GM19397 (cell line): ENCODE data around the gene MACC1.

ENCODE experiments used
- ATAC-seq: cut with Tn5 transposase; IDR thresholded peaks from one replicate; pipeline ENCODE4 v1.9.1; 2021; ENCODE audit warnings: mild to moderate bottlenecking, moderate library complexity; ENCODE audit not compliant: unreplicated experiment

Gene MACC1

DNA sequence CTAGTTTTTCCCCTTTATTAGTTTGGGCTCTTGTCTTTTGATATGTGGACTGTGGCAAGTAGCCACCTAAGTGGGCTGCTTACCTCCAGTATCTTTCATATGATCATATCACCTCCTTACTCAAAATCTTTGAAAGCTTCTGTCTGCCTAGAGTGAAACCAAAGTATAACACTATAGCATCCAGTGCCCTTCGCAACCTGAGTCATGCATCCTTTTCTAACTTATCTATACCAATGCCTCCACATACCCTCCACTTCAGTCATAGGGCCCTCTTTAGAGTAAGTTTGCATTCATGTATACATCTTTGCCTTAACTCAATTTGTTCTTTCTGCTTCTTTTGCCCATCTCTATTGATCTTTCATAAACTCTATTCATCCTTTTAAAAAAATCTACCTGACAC, 15.7 kb upstream of the MACC1 start:
- no peak for ATAC-seq

DNA sequence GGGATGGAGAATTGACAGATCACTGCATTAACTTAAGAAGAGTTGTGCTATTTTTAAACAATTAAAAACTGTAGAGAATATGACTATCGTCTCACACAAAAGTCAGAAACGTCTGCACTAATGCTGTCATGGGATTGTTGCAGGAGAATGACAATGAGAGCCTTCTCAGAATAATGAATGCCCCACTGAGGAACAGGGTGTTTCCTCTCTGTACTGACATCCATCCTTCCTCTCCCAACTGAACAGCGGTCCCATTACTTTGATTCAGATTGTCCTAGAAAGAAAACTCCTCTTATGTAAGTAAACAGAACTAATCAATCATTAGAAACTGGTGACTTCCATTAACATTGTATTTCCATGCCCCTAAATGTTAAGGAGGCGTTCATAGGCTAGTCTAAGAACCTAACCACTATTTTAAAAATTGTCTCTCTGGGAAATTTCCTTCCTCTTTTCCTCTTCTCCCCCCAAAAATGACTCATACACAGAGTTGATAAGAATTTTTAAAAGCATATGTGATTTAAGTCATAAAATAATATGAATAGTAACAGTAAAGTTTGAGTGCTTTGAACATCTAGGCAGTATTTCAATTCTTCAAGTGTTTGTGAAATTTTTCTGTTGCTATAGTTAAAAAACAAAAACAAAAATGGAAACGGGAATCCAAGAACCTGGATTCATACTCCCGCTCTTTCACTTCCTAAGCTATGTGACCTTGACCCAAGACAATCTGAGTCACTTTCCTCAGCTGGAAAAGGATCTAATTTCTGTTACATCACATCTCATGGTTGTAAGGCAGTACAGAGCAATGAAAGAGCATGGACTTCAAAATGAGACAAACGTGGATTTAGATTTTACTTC, 12.7 kb upstream of the MACC1 start:
- ATAC-seq = no peak

DNA sequence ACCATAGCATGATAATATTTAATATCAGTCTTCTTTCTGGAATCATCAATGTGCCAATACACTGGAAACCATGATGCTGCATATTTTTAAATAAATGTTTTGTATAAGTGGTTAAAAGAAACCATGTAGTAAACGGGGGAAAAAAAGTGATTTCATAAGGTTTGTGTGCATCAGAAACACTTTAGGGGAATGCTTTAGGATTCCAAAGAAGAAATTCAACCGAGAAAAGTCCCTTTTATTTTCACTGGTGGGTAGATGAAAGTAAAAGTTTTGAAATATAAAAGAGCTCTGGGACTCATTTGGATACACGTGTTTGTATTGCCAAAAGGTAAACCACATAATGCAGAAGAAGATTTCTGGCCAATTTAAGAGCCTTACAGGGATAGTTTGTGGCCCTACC, 11.9 kb upstream of the MACC1 start:
- ATAC-seq = no peak

DNA sequence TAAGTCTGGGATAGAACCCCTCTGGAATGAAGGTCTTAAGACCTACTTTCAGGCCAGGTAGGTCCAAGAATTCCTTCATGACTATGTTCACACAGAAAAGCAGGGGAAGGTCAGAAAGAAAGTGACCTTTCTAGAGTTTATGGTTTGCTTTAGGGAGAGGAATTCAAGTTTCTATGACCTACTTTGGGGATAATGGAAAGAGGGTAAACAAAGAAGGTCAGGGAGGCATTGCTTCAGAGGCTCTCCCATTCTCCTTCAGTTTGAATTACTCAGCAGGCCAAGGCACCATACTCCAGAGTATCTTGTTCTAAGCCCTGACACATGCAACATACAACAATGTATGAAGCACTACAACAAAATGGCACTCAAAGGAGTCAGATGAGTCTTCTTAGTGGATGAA, 11.5 kb upstream of the MACC1 start:
- no peak for ATAC-seq

DNA sequence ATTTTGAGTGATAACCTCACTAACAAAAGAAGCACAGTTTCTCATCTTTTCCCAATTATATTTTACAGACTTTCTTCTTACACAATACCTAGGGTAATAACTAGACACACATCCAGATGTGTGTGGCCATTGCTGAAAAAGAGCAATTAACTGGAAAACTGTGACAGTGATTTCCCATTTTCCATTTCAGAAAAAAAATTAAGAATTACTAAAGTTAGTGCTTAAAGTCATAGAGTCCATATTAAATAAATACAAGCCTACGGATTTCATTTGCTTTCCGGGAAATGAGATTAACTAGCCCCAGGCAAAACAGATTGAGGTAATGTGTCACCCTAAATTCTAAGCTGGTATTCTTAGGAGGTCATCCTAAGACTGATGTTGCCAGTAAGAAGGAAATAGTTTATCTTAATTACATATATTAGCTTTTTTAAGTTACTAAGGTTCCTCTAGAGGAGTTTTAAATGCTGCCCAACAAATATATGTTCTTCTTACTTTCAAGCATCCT, 10.2 kb upstream of the MACC1 start:
- ATAC-seq = no peak

DNA sequence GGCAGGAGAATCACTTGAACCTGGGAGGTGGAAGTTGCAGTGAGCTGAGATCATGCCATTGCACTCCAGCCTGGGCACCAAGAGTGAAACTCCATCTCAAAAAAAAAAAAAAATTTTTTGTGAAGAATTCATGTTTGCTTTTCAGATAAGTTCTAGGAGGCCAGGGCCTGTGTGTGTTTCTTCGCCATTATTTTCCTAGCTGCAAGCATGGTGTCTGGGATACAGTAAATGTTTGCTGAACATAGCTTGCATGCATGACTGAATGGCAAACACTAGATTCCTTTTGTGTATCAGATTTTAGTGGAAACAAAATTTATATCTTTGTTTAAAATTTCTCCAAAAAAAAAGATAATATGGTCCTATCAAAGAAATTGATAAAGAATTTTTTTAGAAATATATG, 9.7 kb upstream of the MACC1 start:
- no peak for ATAC-seq

DNA sequence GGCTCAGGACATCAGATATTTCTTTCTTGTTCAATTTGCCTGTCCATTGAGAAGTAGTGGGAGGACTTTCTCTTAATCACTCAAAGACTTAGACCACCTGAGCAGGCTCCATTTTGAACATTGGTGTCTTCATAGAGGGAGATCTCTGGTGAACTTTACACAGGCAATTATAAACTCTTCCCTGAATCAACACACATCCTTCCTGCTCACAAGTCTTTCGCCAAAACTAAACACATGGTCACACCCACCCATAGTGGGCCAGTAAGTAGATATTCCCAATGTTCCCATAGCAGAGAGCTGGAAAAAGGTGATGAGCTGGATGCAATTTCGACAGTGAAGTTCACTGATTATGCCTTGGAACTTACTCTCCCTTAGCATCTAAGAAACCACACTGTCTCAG, 8.2 kb upstream of the MACC1 start:
- no peak for ATAC-seq

DNA sequence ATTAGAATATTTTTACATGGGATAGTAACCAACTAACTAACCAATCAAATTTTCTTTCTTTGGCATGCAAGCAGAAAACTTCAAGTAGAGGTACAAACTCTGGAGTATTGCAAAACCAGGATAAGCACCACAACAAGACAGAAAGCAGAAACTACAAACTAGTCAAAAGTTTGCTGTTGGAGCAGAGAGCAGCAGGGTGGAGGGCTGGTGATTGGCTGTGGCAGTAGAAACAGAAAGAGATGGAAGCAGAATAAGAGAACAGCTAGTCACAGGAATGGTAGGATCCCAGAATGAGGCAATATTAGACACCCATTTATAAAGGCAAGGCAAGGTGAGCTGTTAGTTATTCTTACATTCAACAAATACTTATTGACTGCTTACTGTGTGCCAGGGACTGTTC, 6.8 kb upstream of the MACC1 start:
- no peak for ATAC-seq

DNA sequence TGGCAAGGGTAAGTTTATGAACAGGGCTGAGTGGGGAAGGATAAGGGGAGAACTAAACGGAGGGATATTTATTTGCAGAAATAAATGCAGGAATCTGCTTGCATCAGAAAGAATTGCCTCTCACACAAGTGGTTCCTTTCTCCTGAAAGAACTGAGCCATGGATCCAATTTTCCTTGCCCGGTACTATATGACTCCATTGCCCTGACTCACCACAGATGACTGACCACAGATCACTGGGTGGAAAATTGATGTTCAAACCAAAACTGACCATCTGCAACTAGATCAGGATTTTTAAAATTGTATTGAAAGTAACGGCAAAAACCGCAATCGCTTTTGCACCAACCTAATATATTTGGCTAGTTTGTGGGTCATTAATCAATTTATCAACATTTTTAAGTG, 6.2 kb upstream of the MACC1 start:
- ATAC-seq = no peak

DNA sequence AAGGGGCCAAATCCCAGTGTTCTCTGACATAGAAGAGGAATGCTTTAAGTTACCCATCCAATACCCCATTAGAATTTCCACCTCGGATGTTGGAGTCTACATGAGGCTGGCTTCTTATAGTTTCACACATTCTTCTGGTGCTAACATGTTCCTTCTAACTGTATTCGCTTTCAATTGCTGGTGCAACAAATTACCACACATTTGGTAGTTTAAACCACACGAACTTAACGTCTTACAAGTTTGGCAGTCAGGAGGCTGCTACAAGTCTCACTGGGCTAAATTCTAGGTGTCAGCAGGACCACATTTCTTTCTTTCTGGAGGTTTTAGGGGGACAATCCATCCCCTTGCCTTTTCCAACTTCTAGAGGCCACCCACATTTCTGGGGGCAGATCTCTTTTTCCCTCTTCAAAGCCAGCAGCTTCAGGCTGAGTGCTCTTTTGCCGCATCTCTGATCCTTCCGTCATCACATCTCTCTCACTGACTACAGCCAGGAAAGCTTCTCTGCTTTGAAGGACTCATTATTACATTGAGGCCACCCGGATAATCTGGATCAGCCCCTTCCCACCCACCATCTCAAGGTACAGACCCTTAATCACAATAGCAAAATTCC, 5.1 kb upstream of the MACC1 start:
- no peak for ATAC-seq

DNA sequence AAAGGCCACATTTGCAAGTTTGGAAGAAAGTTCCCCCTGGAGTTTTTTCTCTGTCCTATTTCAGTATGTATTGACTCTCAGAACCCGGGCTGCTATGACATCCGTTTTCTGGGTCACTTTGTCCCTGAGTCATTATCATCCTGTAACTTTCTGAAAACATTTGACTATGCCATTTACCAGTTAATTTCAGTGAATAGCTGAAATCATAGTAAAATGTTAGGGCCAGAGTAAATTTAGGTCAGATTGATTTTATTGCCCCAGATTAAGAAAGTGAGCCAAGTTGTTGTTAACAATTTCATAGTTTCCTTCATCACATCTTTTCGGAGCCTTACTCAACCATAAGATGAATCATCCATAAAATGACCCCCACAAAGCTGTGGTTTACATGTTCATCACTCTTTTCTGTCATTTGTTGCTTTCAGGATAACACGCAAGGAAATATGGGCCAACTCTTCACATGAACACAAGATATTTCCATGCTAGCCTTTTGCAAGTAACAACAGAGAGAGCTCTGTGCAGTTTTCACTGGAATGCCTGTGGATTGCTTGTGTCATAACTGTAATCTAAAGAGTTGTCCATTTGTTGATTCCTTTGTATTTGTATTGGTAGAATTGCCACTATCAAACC, 3.9 kb upstream of the MACC1 start:
- no peak for ATAC-seq

DNA sequence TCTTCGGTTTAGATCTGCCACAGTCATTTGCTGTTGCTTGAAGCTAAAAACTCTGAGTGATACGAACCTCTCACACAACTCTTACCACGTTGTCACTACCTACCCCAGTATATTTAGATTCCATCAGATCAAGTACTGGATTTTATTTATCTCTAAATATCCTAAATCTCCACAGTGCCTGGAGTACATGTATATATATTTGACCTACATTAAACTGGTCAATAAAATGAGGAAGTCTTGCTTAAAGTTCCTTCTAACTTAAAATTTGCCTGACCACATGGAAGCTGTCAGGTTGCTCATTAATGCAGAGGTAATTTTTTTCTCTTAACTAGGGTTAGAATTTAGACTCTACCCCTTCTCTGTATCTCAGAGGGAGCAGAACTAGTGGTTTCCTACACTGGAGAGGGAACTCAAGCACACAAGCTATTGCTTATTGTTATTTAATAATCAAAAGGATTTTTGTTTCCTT, 3.1 kb upstream of the MACC1 start:
- peak; percentile 17 for ATAC-seq

DNA sequence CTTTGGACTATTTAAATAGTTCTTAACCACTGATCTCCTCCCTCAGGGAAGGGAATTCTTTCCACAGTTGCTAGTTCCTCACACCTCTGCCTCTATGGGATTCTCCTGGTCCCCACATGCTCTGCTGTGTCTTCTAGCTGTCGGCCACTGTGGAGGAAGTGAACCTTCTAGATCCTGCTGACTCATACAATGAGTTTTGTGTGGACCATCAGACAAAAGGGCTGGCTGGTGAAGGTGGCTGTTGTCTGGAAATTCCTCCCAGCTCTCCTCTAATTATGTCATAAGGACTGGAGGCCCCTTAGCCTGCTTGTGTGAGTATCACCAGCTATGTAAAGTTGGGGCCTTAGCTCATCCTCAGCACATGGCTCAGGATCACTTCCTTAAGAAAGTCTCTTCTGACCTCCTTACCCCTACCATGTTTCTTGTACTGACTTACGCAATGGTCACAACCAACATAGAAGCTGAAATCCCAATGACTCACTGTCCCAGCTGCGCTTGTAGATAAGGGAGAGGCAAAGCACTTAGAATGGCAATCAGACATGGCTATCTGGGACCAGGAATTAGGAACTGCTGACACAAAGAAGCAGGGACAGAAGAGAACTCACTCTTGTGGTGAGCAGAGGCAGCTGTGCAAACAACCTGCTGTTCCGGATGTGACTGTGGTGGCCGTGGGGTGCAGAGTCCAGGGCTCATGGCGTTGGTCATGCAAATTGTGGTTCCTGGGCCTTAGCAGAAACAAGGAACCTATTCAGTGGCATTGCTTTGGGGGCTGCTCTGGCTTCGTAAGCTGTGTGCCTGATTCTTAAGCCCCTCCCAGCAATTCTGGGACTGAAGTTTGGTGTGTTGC, 2.5 kb upstream of the MACC1 start:
- peak; percentile 79 for ATAC-seq

DNA sequence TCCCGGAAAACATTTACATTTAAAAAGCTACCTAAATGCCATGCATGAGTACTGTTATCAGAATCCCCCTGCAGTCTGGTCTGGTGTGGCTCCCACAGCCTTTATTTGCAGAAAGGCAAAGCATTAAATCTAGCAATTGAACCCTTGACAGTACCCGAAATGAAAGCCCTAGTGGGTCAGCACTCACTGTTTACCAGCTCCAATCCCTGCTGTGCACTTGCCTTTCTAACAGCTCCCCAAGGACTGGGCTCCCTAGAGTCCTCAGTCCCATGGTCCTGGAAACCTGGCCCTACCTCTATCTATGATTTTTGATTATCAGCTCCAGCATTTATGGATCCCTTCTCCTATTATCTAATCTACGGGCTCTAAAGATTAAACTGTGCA, 1.9 kb upstream of the MACC1 start:
- no peak for ATAC-seq

DNA sequence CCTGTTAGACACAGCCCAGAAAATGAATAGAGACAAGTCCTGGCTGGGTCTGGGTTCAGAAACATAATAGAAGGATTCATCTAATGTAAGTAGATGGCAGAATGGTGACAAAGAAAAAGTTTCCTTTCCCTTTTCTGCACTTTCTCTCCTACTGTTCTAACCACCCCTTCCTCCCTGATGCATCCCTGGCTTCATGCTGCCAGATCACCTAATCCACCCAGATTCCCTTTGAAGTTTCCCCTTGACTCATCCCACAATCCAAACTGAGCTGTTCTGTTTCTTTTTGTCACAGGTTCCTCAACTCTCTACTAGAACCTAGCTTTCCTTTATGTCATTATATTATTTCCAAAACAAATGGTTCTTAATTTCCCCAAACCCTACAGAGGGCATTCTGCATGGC, 1.1 kb upstream of the MACC1 start:
- no peak for ATAC-seq

DNA sequence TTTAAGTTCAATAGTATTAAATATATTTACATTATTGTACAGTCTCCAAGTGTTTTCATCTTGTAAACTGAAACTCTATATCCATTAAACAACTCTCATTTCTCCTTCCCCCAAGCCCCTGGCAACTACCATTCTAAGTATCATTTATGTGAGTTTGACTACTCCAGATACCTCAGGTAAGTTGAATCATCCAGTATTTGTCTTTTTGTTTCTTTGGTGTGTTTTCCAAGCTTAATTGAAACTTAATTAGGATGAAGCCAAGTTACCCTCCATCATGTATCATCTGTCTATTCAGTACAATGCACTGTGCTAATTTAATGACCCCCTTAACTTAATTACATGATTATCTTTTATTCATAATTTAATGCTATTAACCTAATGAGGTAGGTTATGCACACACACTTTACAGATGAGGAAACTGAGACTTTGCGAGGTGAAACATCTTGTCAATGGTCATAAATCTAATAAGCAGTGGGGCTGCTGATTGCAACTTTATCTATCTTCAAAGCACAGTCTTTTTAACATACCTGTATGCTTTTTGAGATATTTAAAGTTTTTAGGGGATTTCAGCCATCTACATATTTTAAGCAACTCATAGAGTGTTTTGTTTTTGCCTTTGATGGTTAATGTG, 663 bp downstream of the MACC1 start:
- ATAC-seq = no peak

DNA sequence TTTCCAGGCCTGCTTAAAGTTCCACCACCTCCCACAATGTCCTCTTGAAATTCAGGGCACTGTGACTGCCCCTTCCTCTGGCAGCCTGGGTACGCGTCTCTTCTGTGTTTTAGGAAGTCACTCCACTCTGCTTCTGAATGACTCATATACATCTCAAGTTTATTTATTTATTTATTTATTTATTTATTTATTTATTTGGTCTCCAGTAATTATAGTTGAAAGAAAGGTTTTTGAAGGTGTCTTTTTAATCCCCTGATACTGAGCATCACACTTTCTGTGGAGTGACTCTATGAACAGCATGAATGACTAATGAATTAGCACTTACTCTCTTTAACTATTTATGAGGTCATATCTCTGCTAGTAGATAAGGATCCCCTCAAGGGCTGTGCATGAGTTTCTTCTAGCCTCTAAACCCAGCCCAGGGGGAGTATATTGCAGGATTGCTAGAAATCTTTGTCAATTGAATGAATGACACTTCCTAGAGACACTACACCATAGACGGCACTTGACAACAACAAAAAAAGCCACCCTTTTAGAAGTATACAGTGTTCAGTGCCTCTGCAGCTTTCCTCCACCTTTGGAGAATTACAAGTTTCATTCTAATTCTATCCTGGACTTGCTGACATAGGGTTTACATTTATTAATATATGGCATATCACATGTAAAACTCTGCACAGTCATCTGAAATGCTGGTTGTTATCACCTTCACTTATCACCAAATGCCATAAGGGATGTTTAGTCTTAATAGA, 2.1 kb downstream of the MACC1 start:
- no peak for ATAC-seq

DNA sequence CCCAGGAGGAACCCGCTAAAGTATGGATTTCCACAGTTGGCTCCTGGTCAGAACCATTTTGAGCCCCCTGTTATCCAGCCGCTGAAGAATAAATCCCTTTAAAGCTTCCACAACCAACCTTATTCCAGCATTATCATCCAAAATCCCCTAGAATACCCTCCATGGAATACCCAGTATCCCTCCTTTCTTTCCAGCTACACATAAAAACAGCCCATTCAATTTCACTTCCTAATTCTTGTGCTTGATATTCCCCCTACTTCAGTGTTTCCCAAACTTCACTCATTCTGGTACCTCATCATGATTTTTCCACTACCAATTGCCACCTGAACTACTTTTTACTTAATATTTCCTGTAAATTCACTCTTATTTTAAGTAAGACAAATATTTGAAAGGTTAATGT, 3.1 kb downstream of the MACC1 start:
- no peak for ATAC-seq

DNA sequence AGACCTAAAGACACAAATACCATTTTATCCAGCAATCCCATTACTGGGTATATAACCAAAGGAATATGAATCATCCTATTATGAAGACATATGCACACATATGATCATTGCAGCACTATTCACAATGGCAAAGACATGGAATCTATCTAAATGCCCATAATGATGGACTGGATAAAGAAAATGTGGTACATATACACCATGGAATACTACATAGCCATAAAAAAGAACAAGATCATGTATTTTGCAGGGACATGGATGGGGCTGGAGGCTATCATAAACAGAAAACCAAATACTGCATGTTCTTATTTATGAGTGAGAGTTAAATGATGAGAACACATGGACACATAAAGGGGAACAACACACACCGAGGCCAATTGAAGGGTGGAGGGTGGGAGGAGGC, 3.8 kb downstream of the MACC1 start:
- ATAC-seq = no peak

DNA sequence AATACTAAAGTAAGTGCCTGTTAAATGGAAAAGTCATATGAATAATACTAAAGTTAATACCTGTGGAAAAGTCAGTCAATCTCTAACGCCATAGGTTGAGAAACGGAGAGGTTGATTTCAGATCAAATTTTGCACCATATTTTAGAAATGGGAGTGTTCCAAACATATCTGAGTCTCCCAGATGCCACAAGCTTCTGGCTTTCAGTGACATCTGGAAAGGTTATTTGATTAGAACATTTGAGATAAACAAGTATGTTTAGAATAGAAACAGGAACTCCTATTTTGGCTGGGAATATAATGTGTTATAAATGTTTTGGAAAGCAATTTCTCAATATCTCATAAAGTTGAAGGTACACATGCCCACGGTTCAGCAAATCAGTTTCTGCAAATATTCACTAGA, 5.8 kb downstream of the MACC1 start:
- no peak for ATAC-seq
